Keratinocyte (primary cell): ENCODE data around the gene SPATS2L. TPM values are rescaled to one million over a fixed set of nuclear protein-coding genes. Genes with fewer than 3 reads are reported as not detected.
A peak's percentile ranks its signal among the peaks of the same experiment; 100 is the strongest.

ENCODE experiments used
- DNase-seq: peaks from one replicate; pipeline ENCODE4 v3.0.0-alpha.2; 2011; ENCODE audit warnings: low read depth, missing footprints, low spot score
- FAIRE-seq: peaks from 2 replicates; lab custom pipeline; 2011; peaks lifted over from hg19 to GRCh38; lab: Jason Lieb, UNC
- H2AFZ ChIP-seq: 2 replicates; pipeline ENCODE4 v1.6.0; 2012; ENCODE audit warnings: low read length, control low read depth, inconsistent platforms; ENCODE audit not compliant: control insufficient read depth
- H3K27ac ChIP-seq: 2 replicates; pipeline ENCODE4 v1.5.1; 2011; ENCODE audit warnings: low read length; ENCODE audit not compliant: control insufficient read depth, insufficient read depth
- H3K27me3 ChIP-seq: 3 replicates; pipeline ENCODE4 v1.6.0; 2011; ENCODE audit warnings: low read length; ENCODE audit not compliant: control insufficient read depth, insufficient read depth; ENCODE audit errors: extremely low read depth
- H3K36me3 ChIP-seq, 2 experiments: 2 replicates in 1 of 2; 3 replicates in 1 of 2; pipeline ENCODE4 v1.5.1; 2011; ENCODE audit warnings: low read length in 2 of 2, mild to moderate bottlenecking in 1 of 2; ENCODE audit not compliant: control insufficient read depth in 2 of 2, insufficient read depth in 2 of 2; ENCODE audit errors: extremely low read depth in 1 of 2
- H3K4me1 ChIP-seq: 3 replicates; pipeline ENCODE4 v1.5.1; 2011; ENCODE audit warnings: low read length; ENCODE audit not compliant: control insufficient read depth, insufficient read depth; ENCODE audit errors: extremely low read depth
- H3K4me2 ChIP-seq: 3 replicates; pipeline ENCODE4 v1.6.0; 2011; ENCODE audit warnings: low read depth, low read length; ENCODE audit not compliant: control insufficient read depth, insufficient read depth; ENCODE audit errors: extremely low read depth
- H3K4me3 ChIP-seq, 3 experiments: fragments of 200-600 bp in 1 of 3; sonication (generic) in 1 of 3; 2 replicates in 2 of 3; 3 replicates in 1 of 3; pipeline ENCODE4 v1.5.1; 2011 to 2016; ENCODE audit warnings: low read length in 3 of 3, mild to moderate bottlenecking in 3 of 3, control low read depth in 2 of 3, inconsistent platforms in 1 of 3, low read depth in 1 of 3, mixed read lengths in 1 of 3, mixed run types in 1 of 3, moderate library complexity in 1 of 3; ENCODE audit not compliant: control insufficient read depth in 2 of 3, insufficient read depth in 2 of 3; ENCODE audit errors: extremely low read depth in 1 of 3
- H3K79me2 ChIP-seq: 2 replicates; pipeline ENCODE4 v1.6.0; 2012; ENCODE audit warnings: low read length; ENCODE audit not compliant: control insufficient read depth, insufficient read depth
- H3K9ac ChIP-seq: 3 replicates; pipeline ENCODE4 v1.6.0; 2011; ENCODE audit warnings: low read length; ENCODE audit not compliant: control insufficient read depth, insufficient read depth; ENCODE audit errors: extremely low read depth
- H3K9me1 ChIP-seq: 3 replicates; pipeline ENCODE4 v1.6.0; 2011; ENCODE audit warnings: low read length; ENCODE audit not compliant: control insufficient read depth, insufficient read depth; ENCODE audit errors: extremely low read depth
- H3K9me3 ChIP-seq: 2 replicates; pipeline ENCODE4 v1.5.1; 2012; ENCODE audit warnings: low read depth, low read length; ENCODE audit not compliant: control insufficient read depth
- H4K20me1 ChIP-seq: 3 replicates; pipeline ENCODE4 v1.6.0; 2011; ENCODE audit warnings: low read length; ENCODE audit not compliant: control insufficient read depth, insufficient read depth; ENCODE audit errors: extremely low read depth
- CTCF ChIP-seq, 3 experiments: IDR thresholded peaks in 1 of 3; conservative IDR thresholded peaks in 1 of 3; optimal IDR thresholded peaks in 1 of 3; 2 replicates in 2 of 3; 3 replicates in 1 of 3; pipeline versions ENCODE3 to v1.5.1; 2011; ENCODE audit warnings: low read length in 3 of 3, mild to moderate bottlenecking in 3 of 3, moderate library complexity in 2 of 3, control low read depth in 1 of 3, inconsistent platforms in 1 of 3; ENCODE audit not compliant: insufficient read depth in 2 of 3; ENCODE audit errors: extremely low read depth in 1 of 3
- EZH2 ChIP-seq: IDR thresholded peaks from one replicate; pipeline ENCODE4 v1.6.1; 2012; ENCODE audit warnings: inconsistent platforms, mild to moderate bottlenecking, low read length, moderate library complexity
- dilution Hi-C: fragments of 300-500 bp; cut with MboI; formaldehyde crosslinking; loops from one replicate; pipeline ENCODE4 v1.7.0; 2020; ENCODE audit warnings: low sequenced_read_pairs; ENCODE audit not compliant: extremely low pct_ligation_motif_present
- polyA plus RNA-seq, 5 experiments: library from polyadenylated mRNA; depleted of rRNA in 3 of 5; stranded (reverse) in 3 of 5; stranded (forward) in 1 of 5; unstranded in 1 of 5; fragments of >200 nt; gene quantifications; 1 replicate in 1 of 5; 2 replicates in 3 of 5; 3 replicates in 1 of 5; pipeline versions ENCODE4 v1.2.1 to v1.2.3, GENCODE V29; 2011 to 2012; ENCODE audit warnings: missing spikeins in 2 of 5, low read depth in 1 of 5, low replicate concordance in 1 of 5

Gene SPATS2L
- polyA plus RNA-seq, 1 donor (not counting 4 experiments of a cell fraction or from before 2014, with no cell fraction given), result 95.3 TPM

DNA sequence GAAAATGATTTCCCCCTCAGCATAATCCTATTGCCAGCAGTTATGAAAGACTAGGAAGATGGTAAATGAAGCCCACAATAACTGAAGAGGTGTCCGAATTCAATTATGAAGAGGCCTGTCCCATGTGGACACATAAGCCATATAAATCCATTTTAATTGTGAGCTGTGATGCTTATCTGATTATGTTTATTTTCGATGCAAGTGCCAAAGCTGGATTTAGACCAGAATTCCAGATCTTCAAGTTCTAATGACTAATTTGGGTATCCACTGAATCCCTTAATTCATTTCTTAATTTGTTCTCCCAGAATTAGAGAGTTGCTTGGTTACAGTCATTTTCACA lies 24.5 kb downstream of the SPATS2L start:
- Histone ChIP-seq H3K9me1 (peaks cover 2% of the 10 kb centered on the region), H3K27ac (no peak overlapping the region), H3K27me3 (no peaks in the 10 kb centered on the region), H3K4me2 (no peak overlapping the region), H3K4me3 (no peak overlapping the region), H2AFZ (no peak overlapping the region), H4K20me1 (peaks cover 2% of the 10 kb centered on the region), H3K36me3 (peaks cover 3 to 7% of the 10 kb centered on the region in 2 experiments), H3K4me1 (peaks cover 6% of the 10 kb centered on the region), H3K79me2 (peaks cover 56% of the 10 kb centered on the region), H3K9ac (no peak overlapping the region), H3K9me3 (no peaks in the 10 kb centered on the region)
- DNase-seq (no peak), FAIRE-seq (no peak)
- dilution Hi-C loops, result no loop called here
- TF ChIP-seq CTCF (optimal IDR thresholded peaks at IDR 0.05 in 1 of 3, IDR thresholded peaks at IDR 0.05 in 1 of 3, conservative IDR thresholded peaks at IDR 0.05 in 1 of 3; ENCODE audit: extremely low read depth in 1 of 3, insufficient read depth in 2 of 3, low read length in 3 of 3), result no peak
- no peak for TF ChIP-seq EZH2

- no peak for TF ChIP-seq EZH2
- no peak for TF ChIP-seq CTCF (optimal IDR thresholded peaks at IDR 0.05 in 1 of 3, IDR thresholded peaks at IDR 0.05 in 1 of 3, conservative IDR thresholded peaks at IDR 0.05 in 1 of 3; ENCODE audit: extremely low read depth in 1 of 3, insufficient read depth in 2 of 3, low read length in 3 of 3)
- DNase-seq, result no peak
- Histone ChIP-seq H3K9me1 (no peaks in the 10 kb centered on the region), H3K27ac (peak overlapping the region; percentile 0), H3K4me3 (no peak overlapping the region), H3K4me1 (peaks cover 6% of the 10 kb centered on the region), H3K9ac (no peak overlapping the region), H3K9me3 (no peaks in the 10 kb centered on the region), H3K4me2 (no peak overlapping the region), H3K79me2 (peaks cover 58% of the 10 kb centered on the region), H2AFZ (no peak overlapping the region), H3K27me3 (no peaks in the 10 kb centered on the region), H3K36me3 (peaks cover 0 to 3% of the 10 kb centered on the region in 2 experiments), H4K20me1 (no peaks in the 10 kb centered on the region)
- dilution Hi-C loops, result no loop called here
- peak; percentile 44 for FAIRE-seq
Observed at GRCh38 chr2:200335657-200336056, 29.2 kb downstream of the SPATS2L start.
